Stimulated activated CD4-positive, alpha-beta T cell treated with anti-CD3 and anti-CD28 coated beads, Interleukin-4, amount 100 ng/mL, for 4 hours (primary cell): ENCODE data around the gene ARHGEF28.
A peak's percentile ranks its signal among the peaks of the same experiment; 100 is the strongest.

ENCODE experiments used
- DNase-seq, 2 experiments: peaks; one replicate each; pipeline ENCODE4 v3.0.0-alpha.2; 2020

ARHGEF28 gene, protein sequence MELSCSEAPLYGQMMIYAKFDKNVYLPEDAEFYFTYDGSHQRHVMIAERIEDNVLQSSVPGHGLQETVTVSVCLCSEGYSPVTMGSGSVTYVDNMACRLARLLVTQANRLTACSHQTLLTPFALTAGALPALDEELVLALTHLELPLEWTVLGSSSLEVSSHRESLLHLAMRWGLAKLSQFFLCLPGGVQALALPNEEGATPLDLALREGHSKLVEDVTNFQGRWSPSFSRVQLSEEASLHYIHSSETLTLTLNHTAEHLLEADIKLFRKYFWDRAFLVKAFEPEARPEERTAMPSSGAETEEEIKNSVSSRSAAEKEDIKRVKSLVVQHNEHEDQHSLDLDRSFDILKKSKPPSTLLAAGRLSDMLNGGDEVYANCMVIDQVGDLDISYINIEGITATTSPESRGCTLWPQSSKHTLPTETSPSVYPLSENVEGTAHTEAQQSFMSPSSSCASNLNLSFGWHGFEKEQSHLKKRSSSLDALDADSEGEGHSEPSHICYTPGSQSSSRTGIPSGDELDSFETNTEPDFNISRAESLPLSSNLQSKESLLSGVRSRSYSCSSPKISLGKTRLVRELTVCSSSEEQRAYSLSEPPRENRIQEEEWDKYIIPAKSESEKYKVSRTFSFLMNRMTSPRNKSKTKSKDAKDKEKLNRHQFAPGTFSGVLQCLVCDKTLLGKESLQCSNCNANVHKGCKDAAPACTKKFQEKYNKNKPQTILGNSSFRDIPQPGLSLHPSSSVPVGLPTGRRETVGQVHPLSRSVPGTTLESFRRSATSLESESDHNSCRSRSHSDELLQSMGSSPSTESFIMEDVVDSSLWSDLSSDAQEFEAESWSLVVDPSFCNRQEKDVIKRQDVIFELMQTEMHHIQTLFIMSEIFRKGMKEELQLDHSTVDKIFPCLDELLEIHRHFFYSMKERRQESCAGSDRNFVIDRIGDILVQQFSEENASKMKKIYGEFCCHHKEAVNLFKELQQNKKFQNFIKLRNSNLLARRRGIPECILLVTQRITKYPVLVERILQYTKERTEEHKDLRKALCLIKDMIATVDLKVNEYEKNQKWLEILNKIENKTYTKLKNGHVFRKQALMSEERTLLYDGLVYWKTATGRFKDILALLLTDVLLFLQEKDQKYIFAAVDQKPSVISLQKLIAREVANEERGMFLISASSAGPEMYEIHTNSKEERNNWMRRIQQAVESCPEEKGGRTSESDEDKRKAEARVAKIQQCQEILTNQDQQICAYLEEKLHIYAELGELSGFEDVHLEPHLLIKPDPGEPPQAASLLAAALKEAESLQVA (N-terminal part only)

DNA sequence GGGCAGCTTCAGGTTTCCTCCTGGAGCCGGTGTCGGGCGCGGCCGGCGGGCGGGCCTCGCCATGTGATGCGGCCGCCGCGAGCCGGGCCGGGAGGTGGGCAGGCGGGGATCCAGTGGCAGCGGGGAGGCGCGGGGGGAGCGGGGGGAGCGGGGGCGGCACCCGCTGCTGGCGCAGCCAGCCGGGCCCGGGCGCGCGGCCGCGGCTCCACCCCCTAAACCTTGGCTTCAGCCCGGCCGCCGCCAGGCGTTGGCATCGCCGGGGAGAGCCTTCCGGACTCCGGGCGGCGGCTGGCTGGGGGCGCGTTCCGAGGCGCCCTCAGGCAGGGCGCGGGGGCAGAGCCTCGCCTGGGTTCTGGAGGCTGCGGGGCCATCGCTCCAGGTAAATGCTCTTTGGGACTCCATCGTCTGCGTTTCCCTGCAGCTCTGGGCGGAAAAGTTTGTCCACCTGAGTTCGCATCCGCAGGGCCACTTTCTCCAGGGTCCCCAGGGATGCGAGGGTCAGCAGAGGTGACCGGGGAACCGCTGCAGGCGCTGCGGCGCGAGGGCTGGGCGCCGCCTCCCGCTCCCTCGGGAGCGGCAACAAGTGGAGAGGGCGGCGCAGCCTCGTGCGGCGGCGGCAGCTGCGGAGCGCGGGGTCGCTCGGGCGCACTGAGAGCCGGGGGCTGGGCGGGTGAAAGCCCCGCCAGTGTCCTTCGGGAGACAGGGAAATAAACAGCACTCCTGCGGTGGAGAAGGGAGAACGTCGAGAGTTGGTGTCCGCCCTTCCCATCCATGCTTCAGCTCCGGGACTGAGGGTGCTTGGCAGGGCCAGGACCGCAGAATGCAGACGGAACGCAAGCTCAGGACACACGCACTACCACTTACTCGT, at the start of gene ARHGEF28:
Gene ARHGEF28, plus strand, starts transcription at position 253 of the 868 bp plus-strand sequence. CDS start 58,656 bp downstream, outside the sequence.
- peak; percentile 8 to 19 for DNase-seq

DNA sequence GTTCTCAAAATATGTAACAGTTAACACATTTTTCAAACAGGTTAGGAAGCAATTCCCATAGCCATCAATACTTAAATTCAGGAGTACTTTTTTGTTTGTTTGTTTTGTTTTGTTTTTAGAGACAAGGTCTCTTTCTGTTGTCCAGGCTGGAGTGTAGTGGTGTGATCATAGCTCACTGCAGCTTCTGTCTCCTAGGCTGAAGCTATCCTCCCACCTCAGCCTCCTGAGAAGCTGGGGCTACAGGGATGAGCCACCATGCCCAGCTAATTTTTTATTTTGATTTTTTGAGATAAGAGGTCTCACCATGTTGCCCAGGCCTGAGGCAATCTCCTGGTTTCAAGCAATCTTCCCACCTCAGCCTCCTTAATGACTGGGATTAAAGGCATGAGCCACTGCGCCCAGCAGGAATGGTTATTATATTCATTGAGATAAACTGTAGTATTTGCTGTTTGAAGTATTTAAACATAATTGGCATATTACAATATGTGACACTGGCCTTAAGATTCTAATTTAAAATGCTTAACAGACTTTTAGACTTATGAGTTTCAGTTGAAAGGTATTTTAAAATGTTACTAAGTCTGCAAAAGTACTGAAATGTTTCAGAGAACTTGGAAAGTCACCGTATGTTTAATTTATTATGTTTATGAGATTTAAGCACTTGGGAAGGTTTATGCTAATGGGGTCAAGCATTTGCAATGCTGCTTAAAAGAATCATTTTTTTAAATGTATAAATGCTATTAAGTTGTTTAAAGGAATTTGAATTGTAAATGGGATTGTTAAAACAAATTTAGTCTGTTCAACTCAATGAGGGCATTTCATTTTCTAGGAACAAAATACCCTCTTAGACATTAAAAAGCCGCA, 43.5 kb upstream of the ARHGEF28 start:
- no peak for DNase-seq

DNA sequence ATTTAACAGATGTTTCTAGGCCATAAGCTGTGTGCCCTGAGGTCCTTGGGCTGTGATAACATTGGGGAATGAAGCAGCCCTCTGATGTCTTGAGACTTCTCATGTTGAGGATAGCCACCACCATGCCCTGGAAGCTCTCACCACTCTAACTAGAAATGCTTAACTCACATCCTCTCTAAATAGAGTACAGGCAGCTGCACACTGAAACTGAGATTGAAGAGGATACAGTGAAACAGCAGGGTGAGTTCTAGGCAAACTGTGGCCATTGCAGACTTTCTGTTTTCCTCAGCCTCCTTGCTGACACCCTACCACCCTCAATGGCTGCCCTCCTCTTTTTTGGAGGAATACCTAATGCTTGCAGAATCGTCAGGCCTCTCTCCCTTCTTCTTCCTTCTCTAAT, 38.1 kb upstream of the ARHGEF28 start:
- no peak for DNase-seq

DNA sequence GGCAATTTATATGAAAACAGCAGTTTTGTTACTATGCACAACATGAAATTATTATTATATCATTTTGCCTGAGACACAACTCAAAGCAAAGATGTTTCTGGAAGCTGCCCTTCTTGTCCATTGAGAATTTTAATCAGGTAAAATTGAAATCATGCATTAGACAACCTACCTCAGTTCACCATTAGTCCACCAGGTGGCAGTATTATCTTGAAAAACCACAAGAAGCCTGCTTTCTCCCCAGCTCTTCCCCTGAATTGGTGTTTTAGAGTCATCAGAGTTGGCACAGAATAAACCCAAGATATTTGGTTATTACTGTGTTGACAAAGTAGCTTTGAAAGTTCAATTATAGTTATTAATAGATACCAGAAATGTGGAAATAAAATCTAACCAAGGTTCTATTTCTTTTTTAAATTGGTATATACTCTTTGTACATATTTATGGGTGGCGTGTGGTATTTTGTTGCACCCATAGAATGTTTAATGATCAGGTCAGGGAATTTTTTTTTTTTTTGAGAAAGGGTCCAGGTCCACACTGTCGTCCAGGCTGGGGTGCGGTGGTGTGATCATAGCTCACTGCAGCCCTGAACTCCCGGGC, 34.8 kb upstream of the ARHGEF28 start:
- DNase-seq = peak; percentile 2

DNA sequence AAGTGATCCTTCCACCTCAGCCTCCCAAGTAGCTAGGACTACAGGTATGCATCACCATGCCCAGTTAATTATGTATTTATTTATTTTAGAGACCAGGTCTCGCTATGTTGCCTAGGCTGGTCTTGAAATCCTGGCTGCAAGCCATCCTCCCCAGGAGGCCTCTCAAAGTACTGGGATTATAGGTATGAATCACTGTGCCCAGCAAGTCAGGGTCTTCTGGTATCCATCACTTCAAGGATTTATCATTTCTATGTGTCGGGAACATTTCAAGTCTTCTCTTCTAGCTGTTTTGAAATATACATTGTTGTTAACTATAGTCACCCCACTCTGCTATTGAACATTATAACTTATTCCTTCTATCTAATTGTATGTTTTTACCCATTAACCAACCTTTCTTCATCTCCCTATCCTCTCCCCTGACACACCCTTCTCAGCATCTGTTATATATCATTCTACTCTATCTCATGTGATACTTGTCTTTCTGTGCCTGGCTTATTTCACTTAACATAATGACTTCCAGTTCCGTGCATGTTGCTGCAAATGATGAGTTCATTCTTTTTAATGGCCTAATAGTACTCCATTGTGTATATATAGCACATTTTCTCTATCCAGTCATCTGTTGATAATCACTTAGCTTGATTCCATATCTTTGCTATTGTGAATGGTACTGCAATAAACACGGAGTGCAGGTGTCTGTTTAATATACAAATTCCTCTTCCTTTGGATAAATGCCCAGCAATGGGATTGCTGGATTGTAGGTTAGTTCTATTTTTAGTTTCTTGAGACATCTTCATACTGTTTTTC, 34.1 kb upstream of the ARHGEF28 start:
- DNase-seq = no peak

DNA sequence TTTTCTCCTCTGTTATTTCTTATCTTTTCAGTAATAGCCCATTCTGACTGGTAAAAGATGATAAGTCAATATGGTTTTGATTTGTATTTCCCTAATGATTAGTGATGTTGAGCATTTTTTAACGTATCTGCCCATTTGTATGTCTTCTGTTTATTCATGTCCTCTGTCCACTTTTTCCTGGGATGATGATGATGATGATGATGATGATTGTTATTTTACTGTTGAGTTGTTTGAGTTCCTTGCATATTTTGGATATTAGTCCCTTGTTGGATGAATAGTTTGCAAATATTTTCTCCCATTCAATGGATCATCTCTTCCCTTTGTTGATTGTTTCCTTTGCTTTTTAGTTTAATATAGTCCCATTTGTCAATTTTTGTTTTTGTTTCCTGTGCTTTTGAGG, 33.4 kb upstream of the ARHGEF28 start:
- no peak for DNase-seq

DNA sequence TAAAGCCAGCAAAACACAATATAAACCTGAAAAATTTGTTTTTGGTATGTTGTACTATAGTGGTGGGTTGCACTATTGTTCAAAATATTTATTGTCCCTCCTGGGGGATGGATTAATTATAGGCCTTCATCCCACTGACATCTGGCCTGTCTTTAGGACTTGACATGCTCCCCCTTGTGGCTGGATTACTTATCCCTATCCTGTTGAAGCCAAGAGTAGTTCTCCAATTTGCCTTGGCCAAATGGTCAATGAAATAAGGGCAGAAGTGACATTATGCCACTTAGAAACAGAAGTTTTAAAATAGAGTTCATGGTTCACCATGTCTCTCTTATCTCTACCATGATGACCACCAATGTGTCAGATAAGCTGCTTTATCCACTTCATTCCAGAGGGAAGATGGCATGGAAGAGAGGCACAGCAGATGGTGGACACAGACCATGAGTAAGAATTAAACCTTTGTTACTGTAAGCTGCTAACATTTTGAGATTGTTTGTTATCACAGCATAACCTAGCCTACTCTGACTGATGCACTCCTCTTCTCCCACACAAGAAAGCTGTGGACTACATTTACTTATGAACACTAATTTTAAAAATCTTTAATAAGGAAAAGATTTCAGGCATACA, 29.2 kb upstream of the ARHGEF28 start:
- DNase-seq = no peak

DNA sequence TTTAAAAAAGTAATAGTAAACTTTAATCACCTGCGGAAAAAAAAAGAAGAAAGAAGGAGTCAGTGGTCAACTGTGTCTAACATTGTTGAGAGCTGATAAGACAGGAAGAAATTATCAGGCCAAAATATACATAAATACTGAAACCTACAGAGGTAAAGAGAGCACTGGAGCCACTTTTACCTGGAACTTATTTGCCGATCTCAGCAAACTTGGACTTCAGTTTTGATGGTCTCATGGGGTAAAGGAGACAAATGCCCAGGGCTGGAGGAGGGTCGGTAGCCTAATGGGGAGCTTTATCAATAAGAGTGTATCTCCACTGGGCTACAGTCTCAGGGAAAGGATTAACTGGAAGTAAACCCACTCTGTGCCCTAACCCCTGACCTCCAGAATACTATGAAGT, 26.6 kb upstream of the ARHGEF28 start:
- DNase-seq = no peak

DNA sequence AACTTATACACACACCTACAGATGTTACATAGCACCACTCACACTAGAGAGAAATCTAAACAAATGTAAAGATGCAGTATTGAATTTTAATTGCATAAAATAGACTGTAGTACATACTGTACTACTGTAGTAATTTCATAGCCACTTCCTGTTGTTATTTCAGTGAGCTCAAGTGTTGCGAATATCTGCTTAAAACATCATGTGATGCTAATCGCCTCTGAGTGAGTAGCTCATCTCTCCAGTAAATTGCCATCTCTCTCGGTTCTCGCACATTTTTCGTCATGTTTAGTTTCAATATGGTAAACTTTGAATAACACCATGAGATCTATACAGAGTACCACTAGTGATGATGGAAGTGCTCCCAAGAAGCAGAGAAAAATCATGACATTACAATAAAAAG, 22.0 kb upstream of the ARHGEF28 start:
- DNase-seq = no peak

DNA sequence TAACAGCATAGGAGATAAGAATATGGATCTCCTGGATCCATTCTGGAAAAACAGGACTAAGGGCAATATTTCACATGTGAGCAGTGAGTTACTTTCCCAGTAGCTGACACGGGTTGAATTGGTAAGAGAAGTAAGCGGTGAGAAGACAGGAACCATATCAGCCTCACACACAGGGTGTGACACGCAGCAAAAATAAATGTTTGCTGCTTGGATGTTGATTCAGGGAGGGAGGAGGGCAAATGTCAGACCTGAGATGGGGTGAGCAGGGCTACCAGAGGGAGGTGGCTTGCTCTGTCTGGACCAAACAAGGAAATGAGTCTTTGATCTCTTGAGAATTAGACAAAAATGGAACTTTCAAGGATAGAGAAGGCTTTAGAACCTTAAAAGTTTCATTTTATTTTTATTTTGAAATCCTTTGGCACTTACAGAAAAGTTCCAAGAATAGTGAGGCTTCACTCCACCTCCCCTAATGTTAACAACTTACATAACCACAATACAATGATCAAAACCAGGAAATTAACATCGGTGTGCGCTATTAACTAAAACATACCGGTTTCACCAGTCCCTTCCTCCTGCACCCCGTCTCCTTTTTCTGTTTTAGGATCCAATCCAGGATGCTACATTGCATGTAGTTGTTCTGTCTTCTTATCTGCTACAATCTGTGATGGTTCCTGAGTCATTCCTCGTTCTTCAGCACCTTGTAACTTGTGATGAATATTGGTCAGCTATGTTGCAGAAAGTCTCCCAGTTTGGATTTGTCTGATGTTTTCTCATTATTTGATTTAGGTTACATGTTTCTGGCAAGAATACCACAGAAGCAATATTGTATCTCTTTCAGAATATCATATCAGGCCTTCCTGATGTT, 20.5 kb upstream of the ARHGEF28 start:
- DNase-seq = no peak

DNA sequence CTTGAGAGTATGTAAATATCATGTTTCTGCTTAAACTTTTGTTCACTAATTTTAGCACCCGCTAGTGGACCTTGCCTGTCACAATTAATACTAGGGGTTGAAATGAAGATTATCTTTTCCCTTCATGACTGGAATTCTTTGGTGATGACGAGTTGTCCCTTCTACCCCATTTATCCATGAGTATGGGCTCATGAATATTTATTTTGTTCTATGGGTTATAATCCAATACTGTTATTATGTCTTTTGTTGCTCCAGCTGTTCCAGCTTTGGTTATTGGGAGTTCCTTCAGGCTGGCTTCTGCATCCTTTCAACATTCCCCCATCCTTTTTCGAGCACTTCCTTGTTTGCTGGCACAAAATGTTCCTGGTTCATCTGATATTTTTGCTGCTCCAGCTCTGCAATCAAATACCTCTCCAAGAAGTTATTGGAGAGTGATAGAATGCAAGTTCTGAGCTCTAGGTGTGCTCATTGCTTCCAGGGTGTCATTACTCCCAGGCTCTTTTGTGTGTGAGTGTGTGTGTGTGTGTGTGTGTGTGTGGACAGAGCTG, 19.7 kb upstream of the ARHGEF28 start:
- no peak for DNase-seq

DNA sequence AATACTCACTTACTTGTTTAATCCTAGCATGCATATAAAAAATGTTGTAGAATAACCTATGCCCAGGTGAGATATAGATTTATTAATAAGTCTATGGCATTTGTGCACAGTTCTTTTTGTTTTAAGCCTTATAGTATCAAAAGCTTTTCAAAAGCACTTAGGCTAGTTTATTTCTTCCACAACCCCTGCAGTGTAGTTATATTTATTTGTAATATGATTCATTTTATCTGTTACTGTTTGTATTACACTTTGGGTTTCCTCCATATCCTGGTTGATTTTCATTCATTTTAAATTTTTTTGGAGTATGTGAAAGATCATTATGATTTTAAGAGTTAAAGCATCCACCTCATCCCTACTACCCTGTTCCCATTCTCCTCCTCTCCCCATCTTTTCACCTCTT, 18.8 kb upstream of the ARHGEF28 start:
- DNase-seq = no peak

DNA sequence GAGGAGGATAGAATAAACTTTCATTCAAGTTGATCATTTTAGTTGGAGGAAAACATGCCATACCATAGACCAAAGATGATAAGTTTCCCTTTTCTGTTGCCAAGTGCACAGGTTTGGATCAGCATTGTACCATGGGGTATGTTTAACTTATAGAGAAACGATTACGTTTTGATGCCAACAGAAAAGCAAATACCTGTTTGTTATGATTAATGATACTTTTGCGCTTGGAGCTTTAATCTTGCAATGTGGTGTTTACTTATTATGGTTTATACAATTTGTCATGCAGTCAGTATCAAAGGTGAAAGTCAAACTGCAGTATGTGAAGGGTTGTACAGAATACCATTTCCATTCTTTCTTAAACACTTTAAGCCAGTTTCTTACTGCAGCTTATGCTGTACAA, 13.2 kb upstream of the ARHGEF28 start:
- no peak for DNase-seq

DNA sequence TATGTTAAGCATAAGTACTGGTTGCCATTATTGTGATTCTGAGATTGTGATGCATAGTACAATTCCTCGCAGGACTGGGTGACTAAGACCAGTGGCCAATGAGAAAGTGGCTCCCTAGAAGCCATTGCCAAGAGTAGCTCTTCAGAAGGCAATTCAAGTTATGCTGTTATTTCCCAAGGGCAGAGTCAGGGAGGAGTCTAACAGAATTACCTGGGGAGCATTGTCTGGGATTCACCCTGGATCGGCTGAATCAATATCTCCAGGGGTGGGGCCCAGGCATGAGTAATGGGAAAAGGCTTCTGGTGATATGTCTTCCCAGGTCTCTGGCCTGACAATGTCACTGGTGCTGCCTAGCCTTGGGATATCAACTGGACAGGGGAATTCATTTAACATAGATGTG, 10.9 kb upstream of the ARHGEF28 start:
- DNase-seq = no peak

DNA sequence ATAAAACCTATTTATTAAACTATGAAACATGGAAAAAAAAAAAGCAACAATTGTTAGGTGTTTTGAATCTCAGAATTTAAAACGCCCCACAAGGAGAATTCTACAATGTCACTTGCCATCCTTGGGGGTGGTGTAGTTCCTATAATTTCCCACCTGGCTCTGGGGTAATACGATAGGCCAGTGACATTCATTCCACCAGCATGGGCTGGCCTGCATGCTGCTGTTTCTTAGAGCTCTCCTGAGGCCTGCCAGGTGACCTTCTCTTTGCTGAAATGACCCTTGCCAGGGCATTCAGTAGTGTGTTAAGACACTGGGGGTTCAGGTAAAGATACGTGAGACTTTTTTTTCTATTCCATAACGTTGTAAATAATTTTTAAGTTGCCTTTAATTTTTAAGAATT, 10.0 kb upstream of the ARHGEF28 start:
- DNase-seq = no peak

DNA sequence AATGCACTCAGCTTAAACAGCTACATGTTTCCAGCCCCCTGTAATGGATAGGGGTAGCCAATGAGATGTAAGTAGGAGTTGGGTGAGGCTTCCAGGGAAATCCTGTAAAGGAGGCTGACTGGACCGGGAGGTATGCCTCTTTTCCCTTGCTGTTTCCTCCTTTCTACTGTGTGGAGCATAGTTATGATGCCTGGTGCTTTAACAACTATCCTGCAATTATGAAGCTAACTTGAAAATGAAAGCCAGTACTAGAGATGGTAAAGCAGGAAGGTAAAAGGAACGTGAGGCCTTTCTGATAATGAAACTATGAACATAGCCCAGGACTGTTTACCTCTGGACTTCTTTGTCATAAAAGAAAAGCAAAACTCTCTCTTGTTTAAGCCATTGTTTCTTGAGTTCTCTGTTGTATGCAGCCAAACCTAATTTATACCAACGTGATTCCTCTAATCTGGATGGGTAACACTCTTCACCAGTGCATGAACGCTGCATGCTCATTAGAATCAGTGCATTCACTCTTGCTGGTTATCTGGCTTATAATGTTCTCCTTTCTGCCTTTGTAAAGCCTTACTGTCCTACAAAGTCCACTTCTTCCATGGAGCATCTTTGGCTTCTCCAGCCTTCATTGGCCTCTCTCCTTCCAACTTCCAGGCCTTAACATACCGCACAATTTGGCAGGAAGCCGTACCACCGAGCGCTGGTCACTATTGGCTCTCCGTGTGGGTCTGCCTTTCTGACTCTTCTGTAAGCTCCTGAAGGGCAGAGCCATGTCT, 8.3 kb upstream of the ARHGEF28 start:
- DNase-seq = no peak
